Gastroesophageal sphincter (tissue), 3 donors: Measurements from ENCODE around the gene SMAD4.

Experiments
- CTCF ChIP-seq, 4 experiments: fragments of 200-600 bp in 2 of 4; fragments of 450-650 bp in 2 of 4; sonication (generic) in 1 of 4; IDR thresholded peaks; one replicate each; pipeline ENCODE4 v1.5.1; 2017 to 2019; ENCODE audit warnings: antibody characterized with exemption in 4 of 4, mild to moderate bottlenecking in 2 of 4, moderate library complexity in 2 of 4
- EP300 ChIP-seq: sonication (generic); formaldehyde crosslinking; IDR thresholded peaks from one replicate; pipeline ENCODE4 v1.6.1; 2017; ENCODE audit warnings: antibody characterized with exemption, mild to moderate bottlenecking
- POLR2A ChIP-seq, 2 donors: fragments of 450-650 bp; IDR thresholded peaks; one replicate each; pipeline ENCODE4 v1.6.1; 2017; ENCODE audit warnings: antibody characterized with exemption in 2 of 2, mild to moderate bottlenecking in 2 of 2, moderate library complexity in 1 of 2

GRCh38 chr18:51059969-51060368 is 30.0 kb downstream of the SMAD4 start:
- TF ChIP-seq CTCF (IDR thresholded peaks at IDR 0.05) (no peak), EP300 (no peak), POLR2A (IDR thresholded peaks at IDR 0.05) (no peak)
